ENCODE results near the gene HOXB2.

DNA sequence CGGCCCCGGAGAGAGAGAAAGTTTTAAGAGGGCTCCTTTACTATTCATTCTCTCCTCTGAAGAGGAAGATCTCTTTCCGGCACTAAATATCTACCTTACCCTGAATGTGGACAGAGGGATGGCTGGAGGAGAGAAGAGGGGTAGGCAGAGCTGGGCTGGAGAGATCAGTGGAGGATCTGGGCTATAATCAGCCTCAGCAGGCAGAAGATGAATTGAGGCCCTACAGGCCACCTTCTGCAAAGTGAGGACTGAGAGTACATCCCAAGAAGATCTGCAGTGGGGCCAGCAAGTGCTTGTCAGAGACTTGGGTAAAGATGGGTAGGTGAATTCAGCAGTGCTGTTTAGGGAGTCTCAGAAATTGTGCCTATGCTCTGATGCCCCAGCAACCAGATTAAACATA lies 7.6 kb downstream of the HOXB2 start:
- TF ChIP-seq, protein P1, sequence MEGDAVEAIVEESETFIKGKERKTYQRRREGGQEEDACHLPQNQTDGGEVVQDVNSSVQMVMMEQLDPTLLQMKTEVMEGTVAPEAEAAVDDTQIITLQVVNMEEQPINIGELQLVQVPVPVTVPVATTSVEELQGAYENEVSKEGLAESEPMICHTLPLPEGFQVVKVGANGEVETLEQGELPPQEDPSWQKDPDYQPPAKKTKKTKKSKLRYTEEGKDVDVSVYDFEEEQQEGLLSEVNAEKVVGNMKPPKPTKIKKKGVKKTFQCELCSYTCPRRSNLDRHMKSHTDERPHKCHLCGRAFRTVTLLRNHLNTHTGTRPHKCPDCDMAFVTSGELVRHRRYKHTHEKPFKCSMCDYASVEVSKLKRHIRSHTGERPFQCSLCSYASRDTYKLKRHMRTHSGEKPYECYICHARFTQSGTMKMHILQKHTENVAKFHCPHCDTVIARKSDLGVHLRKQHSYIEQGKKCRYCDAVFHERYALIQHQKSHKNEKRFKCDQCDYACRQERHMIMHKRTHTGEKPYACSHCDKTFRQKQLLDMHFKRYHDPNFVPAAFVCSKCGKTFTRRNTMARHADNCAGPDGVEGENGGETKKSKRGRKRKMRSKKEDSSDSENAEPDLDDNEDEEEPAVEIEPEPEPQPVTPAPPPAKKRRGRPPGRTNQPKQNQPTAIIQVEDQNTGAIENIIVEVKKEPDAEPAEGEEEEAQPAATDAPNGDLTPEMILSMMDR (IDR thresholded peaks at IDR 0.05), result no peak
- no peak for TF ChIP-seq POLR2A (IDR thresholded peaks at IDR 0.05)

Data from right lobe of liver (tissue), 4 donors.